Tibial artery (tissue), 4 donors: ENCODE data around the gene NOS3.

Experiments used
- DNase-seq, 2 donors: peaks; one replicate each; pipeline ENCODE4 v3.0.0-alpha.2; 2019
- H3K27ac ChIP-seq, 2 donors: fragments of 200-600 bp; sonication (generic) in 1 of 2; 1 replicate in 1 of 2; 2 replicates in 1 of 2; pipeline ENCODE4 v1.5.1; 2018 to 2019; ENCODE audit warnings: mild to moderate bottlenecking in 1 of 2
- H3K27me3 ChIP-seq, 2 donors: fragments of 200-600 bp; sonication (generic) in 1 of 2; one replicate each; pipeline versions ENCODE4 v1.5.1 to v1.6.0; 2016 to 2019
- H3K36me3 ChIP-seq, 3 donors: fragments of 200-600 bp; sonication (generic) in 2 of 3; one replicate each; pipeline ENCODE4 v1.5.1; 2016 to 2019; ENCODE audit warnings: mild to moderate bottlenecking in 2 of 3
- H3K4me1 ChIP-seq, 4 donors: fragments of 200-600 bp; sonication (generic) in 2 of 4; 1 replicate in 3 of 4; 2 replicates in 1 of 4; pipeline ENCODE4 v1.5.1; 2016 to 2019
- H3K4me3 ChIP-seq, 2 donors: fragments of 200-600 bp; sonication (generic) in 1 of 2; 1 replicate in 1 of 2; 2 replicates in 1 of 2; pipeline ENCODE4 v1.5.1; 2018 to 2019; ENCODE audit warnings: mild to moderate bottlenecking in 2 of 2
- H3K9me3 ChIP-seq, 3 donors: fragments of 200-600 bp; sonication (generic) in 1 of 3; one replicate each; pipeline ENCODE4 v1.5.1; 2016 to 2019
- CTCF ChIP-seq, 2 experiments: fragments of 200-600 bp in 1 of 2; fragments of 450-650 bp in 1 of 2; IDR thresholded peaks; one replicate each; pipeline ENCODE4 v1.5.1; 2017 to 2019; ENCODE audit warnings: antibody characterized with exemption in 2 of 2, mild to moderate bottlenecking in 1 of 2, moderate library complexity in 1 of 2
- intact Hi-C: fragments of 100-400 bp; cut with DNase I; formaldehyde crosslinking; loops from one replicate; pipeline ENCODE4 v1.15.0; 2023; ENCODE audit warnings: low total_unique reads

The NOS3 gene

GRCh38 chr7:150958597-150958996 is 32.2 kb upstream of the NOS3 start:
- DNase-seq: no peak
- no peak overlapping the region for H3K27ac ChIP-seq
- no peak overlapping the region for H3K4me3 ChIP-seq
- H3K36me3 ChIP-seq: no peaks in the 10 kb centered on the region
- peaks cover 0 to 31% (median 21%) of the 10 kb centered on the region in 4 donors for H3K4me1 ChIP-seq
- TF ChIP-seq CTCF (IDR thresholded peaks at IDR 0.05): no peak
- peaks cover 0 to 65% of the 10 kb centered on the region in 2 donors for H3K27me3 ChIP-seq
- intact Hi-C loops: no loop called here
- H3K9me3 ChIP-seq: no peaks in the 10 kb centered on the region

GRCh38 chr7:150959081-150959480 is 31.7 kb upstream of the NOS3 start:
- TF ChIP-seq CTCF (IDR thresholded peaks at IDR 0.05): no peak
- DNase-seq: no peak
- no peak overlapping the region for H3K27ac ChIP-seq
- no peak overlapping the region for H3K4me3 ChIP-seq
- H3K9me3 ChIP-seq: no peaks in the 10 kb centered on the region
- peaks cover 0 to 31% (median 21%) of the 10 kb centered on the region in 4 donors for H3K4me1 ChIP-seq
- intact Hi-C loops: no loop called here
- H3K36me3 ChIP-seq: no peaks in the 10 kb centered on the region
- H3K27me3 ChIP-seq: peaks cover 0 to 65% of the 10 kb centered on the region in 2 donors

- Histone ChIP-seq H3K4me1 (peaks cover 0 to 21% (median 14%) of the 10 kb centered on the region in 4 donors), H3K27me3 (peaks cover 0 to 67% of the 10 kb centered on the region in 2 donors), H3K36me3 (no peaks in the 10 kb centered on the region), H3K27ac (no peak overlapping the region), H3K9me3 (no peaks in the 10 kb centered on the region), H3K4me3 (no peak overlapping the region)
- intact Hi-C loops: no loop called here
- no peak for DNase-seq
- no peak for TF ChIP-seq CTCF (IDR thresholded peaks at IDR 0.05)
Measured at GRCh38 chr7:150959739-150960734, 30.8 kb upstream of the NOS3 start.

GRCh38 chr7:150961510-150962289 is 29.1 kb upstream of the NOS3 start:
- DNase-seq: no peak
- no peaks in the 10 kb centered on the region for H3K9me3 ChIP-seq
- no peak for TF ChIP-seq CTCF (IDR thresholded peaks at IDR 0.05)
- no peak overlapping the region for H3K4me3 ChIP-seq
- H3K27ac ChIP-seq: peak overlapping the region in 1 of 2 donors; percentile 16
- H3K4me1 ChIP-seq: peaks cover 0 to 10% (median 3%) of the 10 kb centered on the region in 4 donors
- no peaks in the 10 kb centered on the region for H3K36me3 ChIP-seq
- H3K27me3 ChIP-seq: peaks cover 0 to 64% of the 10 kb centered on the region in 2 donors
- intact Hi-C loops: no loop called here

GRCh38 chr7:150962290-150962552 is 28.6 kb upstream of the NOS3 start:
- Histone ChIP-seq H3K4me1 (peaks cover 0 to 10% (median 3%) of the 10 kb centered on the region in 4 donors), H3K36me3 (no peaks in the 10 kb centered on the region), H3K27me3 (peaks cover 0 to 60% of the 10 kb centered on the region in 2 donors), H3K4me3 (no peak overlapping the region), H3K9me3 (no peaks in the 10 kb centered on the region), H3K27ac (peak overlapping the region in 1 of 2 donors; percentile 16)
- intact Hi-C loops: no loop called here
- no peak for TF ChIP-seq CTCF (IDR thresholded peaks at IDR 0.05)
- no peak for DNase-seq
